ENCODE measurements around the gene IRGQ. TPM values are rescaled to one million over a fixed set of nuclear protein-coding genes. Genes with fewer than 3 reads are reported as not detected.

IRGQ gene
- total and polyA plus RNA-seq, 2 donors (not counting 3 experiments of a cell fraction or from before 2014, with no cell fraction given), result 15.8 to 33.2 TPM

- no peaks in the 10 kb centered on the region for H4K20me1 ChIP-seq (replicated peaks; ENCODE audit: control insufficient read depth, extremely low read depth, insufficient read depth, low read length)
- dilution Hi-C loops (cut with MboI; ENCODE audit: extremely low pct_ligation_motif_present, low sequenced_read_pairs) (no loop called here), intact Hi-C loops (cut with micrococcal nuclease) (no loop called here)
- no peak overlapping the region for H3K27ac ChIP-seq (ENCODE audit: insufficient read depth, low read depth, low read length)
- no peak overlapping the region for H3K9ac ChIP-seq (replicated peaks; ENCODE audit: extremely low read depth, insufficient read depth, low read length)
- no peaks in the 10 kb centered on the region for H3K4me1 ChIP-seq (ENCODE audit: control insufficient read depth, extremely low read depth, insufficient read depth, low read length)
- no peaks in the 10 kb centered on the region for H3K27me3 ChIP-seq (ENCODE audit: control insufficient read depth in 2 of 2, insufficient read depth in 2 of 2, low read length in 2 of 2)
- DNase-seq (ENCODE audit: low read depth, low spot score) (no peak), FAIRE-seq (no peak)
- peaks cover 18% of the 10 kb centered on the region for H3K79me2 ChIP-seq (ENCODE audit: control insufficient read depth, insufficient read depth, low read length)
- H3K9me1 ChIP-seq (replicated peaks; ENCODE audit: control insufficient read depth, extremely low read depth, insufficient read depth, low read length), result no peaks in the 10 kb centered on the region
- ChIA-PET CTCF (no interaction called here), POLR2A (no interaction called here)
- no TSS peak for BruUV-seq (replicated peaks)
- H3K9me3 ChIP-seq (replicated peaks; ENCODE audit: control insufficient read depth, insufficient read depth, low read length), result no peaks in the 10 kb centered on the region
- TF ChIP-seq POLR2AphosphoS5 (IDR thresholded peaks at IDR 0.05; ENCODE audit: insufficient read depth, low read depth, low read length), result no peak
- no peak for TF ChIP-seq EZH2 (IDR thresholded peaks at IDR 0.05; ENCODE audit: borderline replicate concordance, low read depth, low read length, severe bottlenecking)
- no peak for TF ChIP-seq MAX (IDR thresholded peaks at IDR 0.05; ENCODE audit: insufficient read depth, insufficient read length)
- TF ChIP-seq CTCF (IDR thresholded peaks at IDR 0.05; ENCODE audit: extremely low read depth in 1 of 2, insufficient read depth in 1 of 2, low read depth in 1 of 2, low read length in 2 of 2), result no peak
- no peak for TF ChIP-seq MYC (IDR thresholded peaks at IDR 0.05; ENCODE audit: low read depth, low read length)
- no peak for TF ChIP-seq POLR2A (IDR thresholded peaks at IDR 0.05; ENCODE audit: low read depth, low read length)
- no peak for TF ChIP-seq FOS (IDR thresholded peaks at IDR 0.05; ENCODE audit: borderline replicate concordance, insufficient read depth, low read length)
- no peak for TF ChIP-seq GATA2 (IDR thresholded peaks at IDR 0.05; ENCODE audit: insufficient read depth, insufficient read length, low read depth, low read length)
- no peak for TF ChIP-seq JUN (IDR thresholded peaks at IDR 0.05; ENCODE audit: borderline replicate concordance, insufficient read depth, insufficient read length, low read depth)
- H3K36me3 ChIP-seq (ENCODE audit: control insufficient read depth in 2 of 2, extremely low read depth in 1 of 2, insufficient read depth in 2 of 2, low read length in 2 of 2), result peaks cover 0 to 30% of the 10 kb centered on the region in 2 experiments
- H3K4me3 ChIP-seq (replicated peaks in 1 of 3; ENCODE audit: insufficient read depth in 1 of 3, low read depth in 1 of 3, low read length in 3 of 3), result no peak overlapping the region
- no peak overlapping the region for H2AFZ ChIP-seq (ENCODE audit: low read depth, low read length)
- no peak overlapping the region for H3K4me2 ChIP-seq (ENCODE audit: insufficient read depth, low read length)
These were observed 16.4 kb upstream of the IRGQ start for GRCh38 chr19:43612374-43612773.
